ENCODE data around the gene ACTR2.

The ACTR2 gene

DNA sequence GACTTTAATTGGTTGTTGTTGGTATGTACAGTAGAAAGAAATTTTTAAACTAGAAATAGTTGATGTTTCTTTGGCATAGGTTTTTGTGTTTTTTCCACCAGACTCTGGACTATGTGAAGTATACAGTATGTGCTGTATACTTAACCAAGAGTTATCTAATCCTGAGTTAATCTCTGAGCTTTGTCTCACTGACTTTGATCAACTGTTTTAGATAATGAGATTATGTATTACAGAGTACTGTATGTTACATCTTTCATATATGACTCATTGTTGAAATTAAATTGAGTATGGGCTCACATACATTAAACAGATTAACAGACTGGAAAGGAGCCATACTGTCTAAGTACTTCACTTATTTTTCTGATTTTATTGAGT is 38.0 kb downstream of the ACTR2 start:
- H3K4me3 ChIP-seq (ENCODE audit: low read depth, low read length), result no peak overlapping the region
- no peak for DNase-seq (ENCODE audit: low read depth)
- TF ChIP-seq, protein P1, sequence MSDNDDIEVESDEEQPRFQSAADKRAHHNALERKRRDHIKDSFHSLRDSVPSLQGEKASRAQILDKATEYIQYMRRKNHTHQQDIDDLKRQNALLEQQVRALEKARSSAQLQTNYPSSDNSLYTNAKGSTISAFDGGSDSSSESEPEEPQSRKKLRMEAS (IDR thresholded peaks at IDR 0.05; ENCODE audit: low read depth, low read length), result no peak
- no peak for TF ChIP-seq MYC (IDR thresholded peaks at IDR 0.05; ENCODE audit: low read depth, low read length)
- TF ChIP-seq, protein P2, sequence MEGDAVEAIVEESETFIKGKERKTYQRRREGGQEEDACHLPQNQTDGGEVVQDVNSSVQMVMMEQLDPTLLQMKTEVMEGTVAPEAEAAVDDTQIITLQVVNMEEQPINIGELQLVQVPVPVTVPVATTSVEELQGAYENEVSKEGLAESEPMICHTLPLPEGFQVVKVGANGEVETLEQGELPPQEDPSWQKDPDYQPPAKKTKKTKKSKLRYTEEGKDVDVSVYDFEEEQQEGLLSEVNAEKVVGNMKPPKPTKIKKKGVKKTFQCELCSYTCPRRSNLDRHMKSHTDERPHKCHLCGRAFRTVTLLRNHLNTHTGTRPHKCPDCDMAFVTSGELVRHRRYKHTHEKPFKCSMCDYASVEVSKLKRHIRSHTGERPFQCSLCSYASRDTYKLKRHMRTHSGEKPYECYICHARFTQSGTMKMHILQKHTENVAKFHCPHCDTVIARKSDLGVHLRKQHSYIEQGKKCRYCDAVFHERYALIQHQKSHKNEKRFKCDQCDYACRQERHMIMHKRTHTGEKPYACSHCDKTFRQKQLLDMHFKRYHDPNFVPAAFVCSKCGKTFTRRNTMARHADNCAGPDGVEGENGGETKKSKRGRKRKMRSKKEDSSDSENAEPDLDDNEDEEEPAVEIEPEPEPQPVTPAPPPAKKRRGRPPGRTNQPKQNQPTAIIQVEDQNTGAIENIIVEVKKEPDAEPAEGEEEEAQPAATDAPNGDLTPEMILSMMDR (IDR thresholded peaks at IDR 0.05; ENCODE audit: low read depth, low read length), result no peak
- no peak for TF ChIP-seq POLR2A (IDR thresholded peaks at IDR 0.05; ENCODE audit: extremely low read depth, insufficient read length)

DNA sequence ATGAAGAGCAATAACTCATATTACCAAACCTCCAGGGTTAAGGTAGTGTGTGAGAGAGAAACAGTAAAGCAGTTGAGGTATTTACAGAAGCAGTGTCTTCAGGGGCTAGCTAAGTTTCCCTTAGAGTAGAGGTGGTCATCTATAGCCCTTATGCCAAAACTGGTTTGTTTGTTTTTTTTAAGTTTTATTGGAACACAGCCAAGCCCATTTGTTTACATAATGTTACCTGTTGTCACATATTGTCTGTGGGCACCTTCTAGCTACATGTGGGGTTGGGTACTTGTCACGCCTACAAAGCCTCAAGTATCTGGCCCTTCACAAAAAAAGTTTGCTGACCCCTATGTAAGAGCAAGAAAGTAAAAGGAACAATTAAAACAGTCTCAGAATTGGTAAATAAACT is 39.4 kb downstream of the ACTR2 start:
- no peak for DNase-seq (ENCODE audit: low read depth)
- H3K4me3 ChIP-seq (ENCODE audit: low read depth, low read length), result no peak overlapping the region
- TF ChIP-seq, protein P1 (IDR thresholded peaks at IDR 0.05; ENCODE audit: low read depth, low read length), result no peak
- TF ChIP-seq POLR2A (IDR thresholded peaks at IDR 0.05; ENCODE audit: extremely low read depth, insufficient read length), result no peak
- no peak for TF ChIP-seq MYC (IDR thresholded peaks at IDR 0.05; ENCODE audit: low read depth, low read length)
- TF ChIP-seq, protein P2 (IDR thresholded peaks at IDR 0.05; ENCODE audit: low read depth, low read length), result no peak

DNA sequence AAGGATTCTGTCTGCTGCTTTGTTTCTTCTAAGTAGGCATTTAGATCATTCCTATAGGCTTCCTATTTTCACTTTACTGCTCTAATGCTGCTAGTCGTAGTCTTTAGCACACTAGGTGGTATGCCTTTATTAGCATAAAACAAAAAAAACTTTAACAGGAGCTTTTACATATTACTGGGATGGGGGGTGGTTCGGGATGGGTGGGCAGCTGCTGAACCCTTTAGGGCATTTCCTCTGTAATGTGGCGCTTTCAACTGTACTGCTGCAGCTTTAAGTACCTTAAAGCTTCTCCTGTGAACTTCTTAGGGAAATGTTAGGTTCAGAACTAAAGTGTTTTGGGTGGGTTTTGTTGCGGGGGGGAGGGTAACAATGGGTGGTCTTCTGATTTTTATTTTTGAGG is 41.3 kb downstream of the ACTR2 start:
- DNase-seq (ENCODE audit: low read depth), result no peak
- H3K4me3 ChIP-seq (ENCODE audit: low read depth, low read length), result no peak overlapping the region
- no peak for TF ChIP-seq MYC (IDR thresholded peaks at IDR 0.05; ENCODE audit: low read depth, low read length)
- TF ChIP-seq, protein P2 (IDR thresholded peaks at IDR 0.05; ENCODE audit: low read depth, low read length), result no peak
- TF ChIP-seq, protein P1 (IDR thresholded peaks at IDR 0.05; ENCODE audit: low read depth, low read length), result no peak

DNA sequence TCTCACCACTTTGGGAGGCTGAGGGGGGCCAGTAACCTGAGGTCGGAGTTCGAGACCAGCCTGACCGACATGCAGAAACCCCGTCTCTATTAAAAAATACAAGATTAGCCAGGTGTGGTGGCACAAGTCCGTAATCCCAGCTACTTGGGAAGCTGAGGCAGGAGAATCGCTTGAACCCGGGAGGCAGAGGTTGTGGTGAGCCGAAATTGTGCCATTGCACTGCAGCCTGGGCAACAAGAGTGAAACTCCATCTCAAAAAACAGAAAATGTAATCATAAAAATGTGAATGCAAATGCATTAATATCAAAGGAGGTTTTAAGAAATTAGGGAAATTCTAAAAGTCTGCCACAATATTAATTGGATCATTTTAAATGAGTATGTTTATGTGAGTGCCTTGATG is 45.7 kb downstream of the ACTR2 start:
- H3K4me3 ChIP-seq (ENCODE audit: low read depth, low read length), result no peak overlapping the region
- no peak for DNase-seq (ENCODE audit: low read depth)
- TF ChIP-seq, protein P2 (IDR thresholded peaks at IDR 0.05; ENCODE audit: low read depth, low read length), result no peak
- TF ChIP-seq POLR2A (IDR thresholded peaks at IDR 0.05; ENCODE audit: extremely low read depth, insufficient read length), result no peak
- no peak for TF ChIP-seq MYC (IDR thresholded peaks at IDR 0.05; ENCODE audit: low read depth, low read length)
- TF ChIP-seq, protein P1 (IDR thresholded peaks at IDR 0.05; ENCODE audit: low read depth, low read length), result no peak

DNA sequence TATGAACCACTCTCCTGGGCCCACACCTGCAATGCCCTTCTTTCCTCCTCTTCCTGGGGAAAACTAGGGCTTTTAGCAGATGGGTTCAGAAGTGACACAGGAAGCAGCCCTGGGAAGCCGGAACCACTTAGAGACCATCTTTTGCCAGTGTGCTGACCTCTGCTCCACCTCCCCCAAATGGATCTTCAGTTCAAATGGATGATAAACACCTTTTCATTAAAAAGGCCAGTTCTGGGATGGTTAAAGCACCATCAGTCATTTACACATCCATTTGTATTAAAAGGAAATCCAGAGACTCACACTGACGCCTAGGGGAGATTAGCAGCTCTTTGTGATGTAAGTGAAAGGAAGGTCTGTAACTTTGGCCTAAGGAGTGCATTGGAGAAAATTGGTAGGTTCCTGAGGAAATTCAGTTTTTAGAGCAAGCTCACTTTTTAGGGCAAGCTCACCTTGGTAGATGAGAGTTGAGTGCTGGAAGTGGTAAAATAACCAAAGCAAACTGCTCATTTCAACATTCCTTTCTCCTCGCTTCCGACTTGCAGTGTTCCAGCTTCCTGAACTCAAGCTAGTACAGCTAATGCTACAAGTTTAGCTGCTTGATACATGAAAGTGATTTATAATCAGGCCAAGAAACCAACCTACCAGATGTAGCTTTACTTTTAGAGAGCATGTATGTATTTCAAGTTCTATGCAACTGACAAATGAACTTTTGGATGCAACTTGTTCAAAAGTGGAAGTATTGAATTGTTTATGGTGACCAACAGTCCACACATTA is 47.7 kb downstream of the ACTR2 start:
- no peak overlapping the region for H3K4me3 ChIP-seq (ENCODE audit: low read depth, low read length)
- TF ChIP-seq MYC (IDR thresholded peaks at IDR 0.05; ENCODE audit: low read depth, low read length) (no peak), POLR2A (IDR thresholded peaks at IDR 0.05; ENCODE audit: extremely low read depth, insufficient read length) (no peak)
- TF ChIP-seq, protein P2 (IDR thresholded peaks at IDR 0.05; ENCODE audit: low read depth, low read length), result no peak
- TF ChIP-seq, protein P1 (IDR thresholded peaks at IDR 0.05; ENCODE audit: low read depth, low read length), result no peak
- DNase-seq (ENCODE audit: low read depth), result no peak
